BLaER1 (cell line): Measurements from ENCODE around the gene GTF2F1.

Experiments used
- H3K27ac ChIP-seq: shearing (Covaris generic); formaldehyde crosslinking; 2 replicates; pipeline ENCODE4 v1.8.1; 2022
- H3K27me3 ChIP-seq: shearing (Covaris generic); formaldehyde crosslinking; 2 replicates; pipeline ENCODE4 v1.8.1; 2022
- H3K36me3 ChIP-seq: shearing (Covaris generic); formaldehyde crosslinking; 2 replicates; pipeline ENCODE4 v1.8.1; 2022
- H3K4me1 ChIP-seq: shearing (Covaris generic); formaldehyde crosslinking; 2 replicates; pipeline ENCODE4 v1.8.1; 2022
- H3K4me2 ChIP-seq: shearing (Covaris generic); formaldehyde crosslinking; 2 replicates; pipeline ENCODE4 v1.8.1; 2022
- H3K4me3 ChIP-seq: shearing (Covaris generic); formaldehyde crosslinking; 2 replicates; pipeline ENCODE4 v1.8.1; 2022
- H3K9ac ChIP-seq: shearing (Covaris generic); formaldehyde crosslinking; 2 replicates; pipeline ENCODE4 v1.8.1; 2022
- H3K9me3 ChIP-seq: shearing (Covaris generic); formaldehyde crosslinking; 2 replicates; pipeline ENCODE4 v1.8.1; 2022
- H4K20me1 ChIP-seq: shearing (Covaris generic); formaldehyde crosslinking; 2 replicates; pipeline ENCODE4 v1.8.1; 2022
- Cebpa-rat ChIP-seq: shearing (Covaris generic); IDR thresholded peaks from 2 replicates; pipeline ENCODE4 v1.8.1; 2022

Gene GTF2F1

DNA sequence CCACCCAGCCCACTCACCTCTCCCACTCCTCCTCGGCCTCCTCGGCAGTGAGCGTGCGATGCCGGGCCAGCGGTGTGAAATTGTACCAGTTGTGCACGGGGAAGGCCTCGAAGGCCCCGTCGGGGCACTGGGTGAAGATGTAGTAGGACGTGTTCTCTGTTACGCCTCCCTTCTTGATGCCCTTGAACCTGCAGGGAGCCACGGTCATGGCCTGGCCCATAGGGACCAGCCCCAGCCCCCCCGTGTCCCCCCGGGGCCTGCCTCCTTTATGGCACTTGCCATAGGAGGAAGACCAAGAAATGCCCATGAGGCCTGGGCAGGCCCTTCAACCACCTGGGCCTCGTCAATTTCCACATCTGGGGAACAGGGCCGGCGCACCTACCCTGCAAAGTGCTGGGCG, 5.6 kb downstream of the GTF2F1 start:
- Histone ChIP-seq H3K9me3 (no peaks in the 10 kb centered on the region), H3K4me3 (no peak overlapping the region), H4K20me1 (peaks cover 8% of the 10 kb centered on the region; the same call in 1 of the 2 replicates), H3K4me2 (no peak overlapping the region), H3K9ac (no peak overlapping the region), H3K27ac (no peak overlapping the region), H3K4me1 (peaks cover 16% of the 10 kb centered on the region), H3K27me3 (no peaks in the 10 kb centered on the region), H3K36me3 (peaks cover 94% of the 10 kb centered on the region)
- no peak for TF ChIP-seq Cebpa-rat

DNA sequence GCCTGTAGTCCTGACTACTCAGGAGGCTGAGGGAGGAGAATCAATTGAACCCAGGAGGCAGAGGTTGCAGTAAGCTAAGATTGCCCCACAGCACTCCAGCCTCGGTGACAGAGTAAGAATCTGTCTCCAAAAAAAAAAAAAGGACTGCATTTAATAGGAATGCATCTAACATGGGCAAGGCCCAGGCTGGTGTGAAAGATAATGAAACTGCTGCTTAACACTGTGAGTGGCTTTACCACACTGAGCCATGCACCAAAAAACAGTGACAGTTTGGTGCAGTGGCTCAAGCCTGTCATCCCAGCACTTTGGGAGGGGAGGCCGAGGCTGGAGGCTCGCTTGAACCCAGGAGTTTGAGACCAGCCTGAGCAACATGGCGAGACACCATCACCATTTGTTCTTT, 8.6 kb downstream of the GTF2F1 start:
- Histone ChIP-seq H3K9ac (no peak overlapping the region), H3K4me3 (no peak overlapping the region), H4K20me1 (0 out of 2 replicates have a peak, but pooled peaks cover 8% of the 10 kb centered on the region), H3K4me1 (no peaks in the 10 kb centered on the region), H3K36me3 (peaks cover 100% of the 10 kb centered on the region), H3K9me3 (no peaks in the 10 kb centered on the region; the same call in 1 of the 2 replicates), H3K27me3 (no peaks in the 10 kb centered on the region), H3K4me2 (no peak overlapping the region), H3K27ac (no peak overlapping the region)
- no peak for TF ChIP-seq Cebpa-rat

DNA sequence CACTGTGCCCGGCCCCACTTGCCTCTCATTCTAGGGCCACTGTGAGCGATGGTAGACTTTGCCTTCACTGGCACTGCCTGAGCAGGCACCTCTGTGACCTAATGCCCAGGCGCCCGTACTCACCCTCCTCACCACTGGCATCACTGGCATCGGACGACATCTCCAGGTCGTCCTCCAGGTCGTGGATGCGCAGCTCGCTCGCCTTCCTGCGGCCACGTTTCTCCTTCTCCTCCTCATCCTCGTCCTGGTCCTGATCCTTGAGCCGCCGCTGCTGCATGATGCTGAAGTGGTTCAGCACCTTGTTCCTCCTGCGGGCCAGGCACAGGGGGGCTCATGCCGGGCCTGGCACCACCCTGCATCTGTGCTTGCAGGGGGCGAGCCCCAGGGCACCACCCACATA, 9.8 kb downstream of the GTF2F1 start:
- no peaks in the 10 kb centered on the region; the same call in 1 of the 2 replicates for H3K9me3 ChIP-seq
- H3K27me3 ChIP-seq = no peaks in the 10 kb centered on the region
- H4K20me1 ChIP-seq = 0 out of 2 replicates have a peak, but pooled peaks cover 8% of the 10 kb centered on the region
- peaks cover 100% of the 10 kb centered on the region for H3K36me3 ChIP-seq
- no peak overlapping the region for H3K4me3 ChIP-seq
- no peak overlapping the region for H3K4me2 ChIP-seq
- no peaks in the 10 kb centered on the region for H3K4me1 ChIP-seq
- TF ChIP-seq Cebpa-rat = no peak
- H3K9ac ChIP-seq = no peak overlapping the region
- no peak overlapping the region for H3K27ac ChIP-seq

DNA sequence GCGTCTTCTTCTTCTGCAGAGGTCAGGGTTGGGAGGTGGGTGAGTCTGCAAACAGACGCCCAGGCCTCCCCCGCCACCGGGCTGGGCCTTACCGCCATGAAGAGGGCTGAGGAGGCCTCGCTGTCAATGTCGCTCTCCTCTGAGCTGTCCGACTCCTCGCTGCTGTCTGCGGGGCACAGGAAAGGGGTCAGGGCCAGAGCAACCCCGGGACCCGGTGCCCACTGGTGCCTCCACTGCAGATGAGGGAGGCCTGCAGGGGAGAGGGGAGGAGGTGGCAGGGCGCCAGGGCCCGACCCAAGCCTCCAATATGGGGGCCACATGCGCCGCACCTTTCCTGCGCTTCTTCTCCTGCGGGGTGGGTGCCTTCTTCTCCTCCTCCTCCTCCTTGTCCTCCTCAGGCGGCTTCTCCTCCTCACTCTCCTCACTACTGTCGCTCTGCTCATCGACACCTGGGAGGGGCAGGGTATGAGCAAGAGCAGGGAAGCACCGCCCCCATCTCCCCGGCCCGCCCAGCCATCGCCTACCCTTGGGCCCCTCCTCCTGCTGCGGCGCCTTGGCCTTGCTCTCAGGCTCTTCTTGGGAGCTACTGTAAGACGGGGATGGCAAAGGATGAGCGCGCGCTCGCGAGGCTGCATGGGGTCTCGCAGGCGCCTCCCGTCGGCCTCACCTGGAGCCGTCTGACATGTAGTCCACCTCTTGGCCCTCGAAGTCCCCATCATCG, 11.8 kb downstream of the GTF2F1 start:
- Histone ChIP-seq H4K20me1 (0 out of 2 replicates have a peak, but pooled peaks cover 8% of the 10 kb centered on the region), H3K36me3 (peaks cover 95% of the 10 kb centered on the region), H3K27me3 (no peaks in the 10 kb centered on the region), H3K4me2 (no peak overlapping the region), H3K4me1 (no peaks in the 10 kb centered on the region), H3K4me3 (no peak overlapping the region), H3K27ac (no peak overlapping the region), H3K9ac (no peak overlapping the region), H3K9me3 (no peaks in the 10 kb centered on the region; the same call in 1 of the 2 replicates)
- TF ChIP-seq Cebpa-rat = no peak

DNA sequence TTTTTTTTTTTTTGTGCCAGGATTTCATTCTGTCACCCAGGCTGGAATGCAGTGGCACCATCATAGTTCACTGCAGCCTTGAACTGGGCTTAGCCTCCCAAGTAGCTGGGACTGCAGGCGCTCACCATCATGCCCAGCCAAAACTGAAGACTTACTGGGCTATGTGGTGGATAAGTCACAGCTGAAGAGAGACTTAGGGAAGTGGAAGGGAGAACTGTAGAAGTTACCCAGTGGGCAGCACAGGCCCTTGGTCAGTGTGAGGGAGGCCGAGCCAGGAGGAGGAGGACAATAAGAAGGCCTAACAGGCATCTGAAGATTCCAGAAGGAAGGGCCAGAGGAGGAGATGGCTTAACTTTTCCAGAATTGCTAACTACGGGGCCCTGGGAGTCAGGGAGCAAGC, 13.2 kb downstream of the GTF2F1 start:
- Histone ChIP-seq H3K9me3 (no peaks in the 10 kb centered on the region; the same call in 1 of the 2 replicates), H4K20me1 (0 out of 2 replicates have a peak, but pooled peaks cover 8% of the 10 kb centered on the region), H3K4me3 (no peak overlapping the region), H3K27ac (no peak overlapping the region), H3K9ac (no peak overlapping the region), H3K4me1 (no peaks in the 10 kb centered on the region), H3K36me3 (peaks cover 95% of the 10 kb centered on the region), H3K4me2 (no peak overlapping the region), H3K27me3 (no peaks in the 10 kb centered on the region)
- no peak for TF ChIP-seq Cebpa-rat

DNA sequence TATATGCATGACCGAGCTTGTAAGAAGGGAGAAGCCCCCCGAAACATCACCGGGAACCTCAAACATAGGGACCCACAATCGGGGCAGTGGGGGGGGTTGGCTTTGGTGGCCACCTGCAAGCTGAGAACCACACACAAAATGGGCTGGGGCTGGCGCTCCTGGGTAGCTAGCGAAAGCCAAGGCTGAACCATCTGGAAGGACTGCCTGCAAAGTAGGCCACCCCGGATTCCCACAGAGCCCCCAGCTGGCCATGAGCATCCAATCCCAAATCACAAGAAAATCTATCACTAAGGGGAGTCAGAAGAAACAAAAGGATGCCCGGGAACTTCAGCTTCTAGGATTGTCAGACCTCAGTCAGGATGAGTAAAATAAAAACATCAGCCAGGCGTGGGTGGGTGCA, 14.5 kb downstream of the GTF2F1 start:
- peaks cover 8% of the 10 kb centered on the region for H3K4me1 ChIP-seq
- H3K27me3 ChIP-seq = no peaks in the 10 kb centered on the region
- peaks cover 90% of the 10 kb centered on the region for H3K36me3 ChIP-seq
- no peak overlapping the region for H3K9ac ChIP-seq
- no peak for TF ChIP-seq Cebpa-rat
- no peaks in the 10 kb centered on the region; the same call in 1 of the 2 replicates for H3K9me3 ChIP-seq
- no peak overlapping the region for H3K4me2 ChIP-seq
- no peak overlapping the region for H3K4me3 ChIP-seq
- H4K20me1 ChIP-seq = peaks cover 16% of the 10 kb centered on the region; the same call in 1 of the 2 replicates
- H3K27ac ChIP-seq = no peak overlapping the region

DNA sequence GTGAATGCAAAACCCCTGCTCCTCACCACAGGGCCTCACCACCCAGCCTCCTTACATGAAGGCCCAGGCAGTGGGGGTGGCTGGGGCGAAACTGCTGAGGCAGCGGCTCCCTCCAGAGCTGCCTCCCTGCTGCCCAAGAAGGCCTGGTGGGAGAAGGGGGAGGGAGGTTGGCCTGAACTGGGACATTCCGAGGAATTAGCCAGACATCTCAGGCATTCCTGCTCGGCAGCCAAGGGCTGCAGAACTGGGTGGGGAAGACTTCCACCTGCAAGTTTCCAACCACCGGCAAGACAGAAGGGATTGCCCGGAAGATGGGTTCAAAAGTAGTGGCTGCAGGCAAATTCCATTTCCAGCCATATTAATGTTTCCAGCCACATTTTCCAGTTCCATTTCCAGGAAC, 14.9 kb downstream of the GTF2F1 start:
- Histone ChIP-seq H3K9ac (no peak overlapping the region), H3K4me3 (no peak overlapping the region), H4K20me1 (peaks cover 16% of the 10 kb centered on the region; the same call in 1 of the 2 replicates), H3K4me2 (no peak overlapping the region), H3K27ac (no peak overlapping the region), H3K4me1 (peaks cover 8% of the 10 kb centered on the region), H3K27me3 (no peaks in the 10 kb centered on the region), H3K9me3 (no peaks in the 10 kb centered on the region; the same call in 1 of the 2 replicates), H3K36me3 (peaks cover 85% of the 10 kb centered on the region)
- no peak for TF ChIP-seq Cebpa-rat

DNA sequence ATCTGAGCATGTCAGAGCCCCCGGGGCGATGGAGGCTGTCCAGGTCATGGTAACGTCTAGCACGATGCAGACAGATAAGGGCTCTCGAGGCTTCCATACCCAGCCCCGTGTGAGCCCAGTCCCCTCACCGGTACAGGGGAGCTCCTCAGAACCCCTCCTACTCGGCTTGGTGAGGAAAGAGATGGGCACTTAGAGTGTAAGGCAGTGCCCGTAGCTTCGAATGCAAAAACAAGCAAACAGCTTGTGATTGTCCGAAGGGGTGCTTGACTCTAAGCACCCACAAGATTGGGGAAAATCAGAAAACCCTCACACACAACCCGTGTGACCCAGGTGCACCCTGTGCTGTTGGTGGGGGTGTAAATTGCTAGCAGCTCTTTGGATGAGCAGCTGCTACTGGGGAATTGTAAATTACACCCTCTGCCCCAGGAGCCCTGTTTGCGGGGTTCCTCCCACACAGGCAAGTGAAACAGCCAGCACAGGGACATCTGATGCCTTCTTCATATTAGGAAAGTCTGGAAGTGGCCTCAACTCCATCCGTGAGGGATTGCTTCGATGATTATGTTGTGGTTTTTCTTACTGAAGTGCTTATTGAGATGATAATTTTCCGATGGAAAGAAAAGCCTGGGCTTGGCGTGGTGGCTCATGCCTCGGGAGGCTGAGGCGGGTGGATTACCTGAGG, 16.3 kb downstream of the GTF2F1 start:
- Histone ChIP-seq H3K9ac (no peak overlapping the region), H3K27ac (no peak overlapping the region), H3K27me3 (no peaks in the 10 kb centered on the region), H3K9me3 (no peaks in the 10 kb centered on the region; the same call in 1 of the 2 replicates), H3K4me3 (no peak overlapping the region), H3K36me3 (peaks cover 71% of the 10 kb centered on the region), H3K4me2 (no peak overlapping the region), H4K20me1 (peaks cover 16% of the 10 kb centered on the region; the same call in 1 of the 2 replicates), H3K4me1 (peaks cover 14% of the 10 kb centered on the region)
- no peak for TF ChIP-seq Cebpa-rat

DNA sequence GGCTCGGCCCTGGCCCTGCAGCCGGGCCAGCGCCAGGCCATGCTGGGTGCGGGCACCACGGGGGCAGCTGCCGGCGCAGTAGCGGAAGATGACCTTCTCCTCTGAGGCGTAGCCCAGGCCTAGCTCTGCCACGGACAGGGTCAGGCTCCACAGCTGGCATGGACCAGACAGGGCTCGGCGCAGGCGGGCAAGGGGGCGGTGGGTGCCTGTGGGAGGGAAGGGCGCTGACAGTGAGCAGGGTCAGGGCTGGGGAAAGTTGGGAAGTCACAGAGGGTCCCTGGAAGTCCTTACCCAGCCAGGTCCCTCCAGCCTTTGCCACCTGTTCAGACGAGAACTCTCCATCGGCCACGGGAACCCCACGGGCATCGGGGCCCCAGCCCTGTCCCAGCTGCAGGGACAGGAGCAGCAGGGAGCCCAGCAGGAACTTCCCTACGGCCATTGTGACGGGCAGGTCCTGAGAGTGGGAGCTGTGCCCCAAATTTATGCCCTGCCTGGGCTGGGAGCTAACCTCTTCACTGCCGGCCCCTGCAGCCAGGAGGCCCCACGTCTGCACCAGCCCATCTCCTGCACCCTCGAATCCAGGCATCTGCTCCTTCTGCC, 17.5 kb downstream of the GTF2F1 start, which contains the start of gene PSPN:
Gene PSPN, minus strand, starts transcription at position 523 of the 600 bp plus-strand sequence. Its CDS starts 84 bp downstream, at position 439.
- TF ChIP-seq Cebpa-rat = no peak
- peaks cover 14% of the 10 kb centered on the region for H3K4me1 ChIP-seq
- no peaks in the 10 kb centered on the region; the same call in 1 of the 2 replicates for H3K9me3 ChIP-seq
- H3K36me3 ChIP-seq = peaks cover 60% of the 10 kb centered on the region
- no peak within 1 kb of the TSS for H3K27ac ChIP-seq
- H4K20me1 ChIP-seq = peaks cover 10% of the 10 kb centered on the region; the same call in 1 of the 2 replicates
- no peak within 1 kb of the TSS for H3K9ac ChIP-seq
- H3K4me2 ChIP-seq = no peak within 1 kb of the TSS
- H3K27me3 ChIP-seq = no peaks in the 10 kb centered on the region
- H3K4me3 ChIP-seq = no peak within 1 kb of the TSS
